ENCODE data around the gene PRKCSH.
"Not testable (repeated sequence)": the region's sequence is repeated elsewhere in the genome, so short reads cannot be mapped to it uniquely, and the experiment has no call there.

PRKCSH gene

DNA sequence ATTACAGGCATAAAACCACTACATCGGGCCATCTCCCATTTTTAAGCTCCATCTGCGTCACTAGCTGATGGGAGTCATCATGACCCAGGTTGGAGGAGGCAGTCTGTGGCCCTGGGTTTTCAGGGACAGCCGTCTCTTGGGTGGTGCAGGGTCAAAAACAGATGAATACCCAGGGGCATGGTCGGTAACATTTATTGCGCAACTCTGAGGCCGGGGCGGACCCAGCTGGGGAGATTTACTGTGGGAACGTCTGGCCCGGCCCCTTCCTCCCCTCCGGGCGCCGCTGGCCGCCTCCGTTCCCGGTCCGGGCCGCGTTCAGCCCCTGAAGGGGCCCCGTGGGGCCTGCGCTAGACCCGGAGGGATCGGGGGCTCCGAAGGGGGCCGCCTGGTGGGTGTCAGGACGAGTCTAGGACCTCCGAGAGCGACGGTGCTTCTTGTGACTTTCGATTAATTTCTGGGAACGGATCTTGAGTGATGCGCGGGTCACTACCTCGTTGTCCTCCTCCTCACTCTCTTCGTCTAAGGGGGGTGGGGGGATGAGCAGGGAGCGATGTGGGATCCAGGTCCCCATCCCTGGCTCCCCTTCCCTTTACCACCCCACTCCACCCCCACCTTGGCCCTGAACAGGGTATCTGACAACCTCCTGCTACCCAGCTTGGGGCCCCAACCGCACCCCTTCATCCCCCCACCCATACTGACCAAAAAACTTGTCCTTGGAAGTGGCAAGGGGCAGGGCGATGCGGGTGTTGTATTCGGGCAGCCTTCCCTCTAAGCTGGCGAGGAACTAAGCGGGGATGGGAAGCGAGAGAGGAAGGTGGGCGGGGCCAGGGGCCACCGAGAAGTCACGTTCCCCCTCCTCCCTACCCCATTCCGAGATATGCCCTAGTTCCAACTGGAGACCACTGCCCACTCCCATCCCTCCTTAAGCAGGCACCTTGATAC, 14.7 kb upstream of the PRKCSH start:
- DNase-seq, result peak in 1 of 2 experiments; percentile 18

DNA sequence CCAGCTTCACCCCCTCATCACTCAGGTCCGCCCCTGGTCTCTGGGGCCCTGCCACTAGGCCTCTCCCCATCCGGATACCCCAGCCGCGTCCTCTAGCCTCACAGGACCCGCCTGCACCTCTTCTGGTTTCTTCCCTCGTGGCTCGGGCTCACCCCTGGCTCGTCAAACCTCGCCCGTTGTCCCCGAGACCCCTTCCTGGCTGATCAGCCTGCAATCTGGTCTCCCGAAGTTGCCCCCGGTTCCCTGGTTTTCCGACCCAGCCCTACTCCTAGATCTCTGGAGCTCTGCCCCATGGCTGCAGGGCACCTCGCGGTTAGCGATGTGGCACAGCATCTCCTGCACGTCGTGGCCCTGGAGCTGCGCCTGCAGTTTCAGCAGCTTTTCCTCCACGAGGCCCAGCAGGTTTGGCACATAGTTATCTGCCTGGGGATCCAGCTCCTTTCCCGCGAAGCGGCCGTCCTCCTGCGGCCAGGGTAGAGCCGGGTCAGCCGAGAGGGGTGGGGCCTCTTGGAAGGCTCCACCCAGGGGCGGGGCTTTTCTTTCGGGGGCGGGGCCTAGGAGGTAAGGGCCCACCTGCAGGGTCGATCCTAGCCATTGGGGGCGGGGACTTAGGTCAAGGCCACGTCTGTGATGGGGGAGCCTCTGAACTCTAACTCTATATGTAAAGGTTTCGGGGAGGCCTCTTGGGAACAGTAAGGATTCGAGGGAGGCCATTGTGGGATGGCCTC, 13.9 kb upstream of the PRKCSH start:
- DNase-seq, result peak in 1 of 2 experiments; percentile 55

DNA sequence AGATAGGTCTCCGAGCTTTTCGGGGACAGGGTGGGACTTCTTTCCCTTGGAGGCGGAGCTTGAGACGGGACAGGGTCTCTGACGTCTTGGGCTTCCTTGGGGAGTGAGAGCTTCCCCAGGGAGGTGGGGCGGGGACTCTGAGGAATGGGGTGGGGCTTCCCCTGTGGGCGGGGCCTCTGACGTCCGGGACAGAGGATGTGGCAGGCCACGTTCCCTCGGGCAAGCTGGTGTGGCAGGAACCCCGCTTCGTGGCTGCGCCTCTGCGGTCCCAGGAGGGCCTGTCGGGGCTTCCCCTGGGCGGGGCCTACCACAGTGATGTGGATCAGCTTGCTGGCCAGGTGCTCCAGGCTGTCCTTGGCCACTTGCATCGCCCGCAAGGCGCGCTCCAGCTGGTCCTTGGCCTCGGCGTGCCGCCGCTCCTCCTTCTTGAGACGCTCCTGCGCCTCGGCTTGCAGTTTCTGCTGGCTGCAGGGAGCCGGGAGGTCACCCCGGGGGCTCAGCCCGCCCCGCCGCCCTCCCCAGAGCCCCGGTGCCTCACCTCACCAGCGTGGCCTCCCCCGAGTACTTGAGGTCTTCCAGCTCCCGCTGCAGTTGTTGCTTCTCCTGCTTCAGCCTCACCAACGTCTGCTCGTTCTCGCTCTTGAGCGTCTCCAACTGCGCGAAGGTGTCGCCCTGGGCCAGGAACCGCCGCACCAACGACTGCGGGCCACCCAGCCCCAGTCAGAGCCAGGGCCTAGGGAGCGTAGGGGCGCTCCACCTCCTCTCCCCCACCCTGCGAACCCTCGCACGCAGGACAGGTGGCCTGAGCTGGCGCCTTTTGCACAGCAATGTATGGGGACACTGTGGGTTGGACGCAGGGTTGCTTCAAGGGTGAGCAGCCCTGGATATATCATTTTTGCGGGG, 13.0 kb upstream of the PRKCSH start:
- peak in 1 of 2 experiments; percentile 48 for DNase-seq

DNA sequence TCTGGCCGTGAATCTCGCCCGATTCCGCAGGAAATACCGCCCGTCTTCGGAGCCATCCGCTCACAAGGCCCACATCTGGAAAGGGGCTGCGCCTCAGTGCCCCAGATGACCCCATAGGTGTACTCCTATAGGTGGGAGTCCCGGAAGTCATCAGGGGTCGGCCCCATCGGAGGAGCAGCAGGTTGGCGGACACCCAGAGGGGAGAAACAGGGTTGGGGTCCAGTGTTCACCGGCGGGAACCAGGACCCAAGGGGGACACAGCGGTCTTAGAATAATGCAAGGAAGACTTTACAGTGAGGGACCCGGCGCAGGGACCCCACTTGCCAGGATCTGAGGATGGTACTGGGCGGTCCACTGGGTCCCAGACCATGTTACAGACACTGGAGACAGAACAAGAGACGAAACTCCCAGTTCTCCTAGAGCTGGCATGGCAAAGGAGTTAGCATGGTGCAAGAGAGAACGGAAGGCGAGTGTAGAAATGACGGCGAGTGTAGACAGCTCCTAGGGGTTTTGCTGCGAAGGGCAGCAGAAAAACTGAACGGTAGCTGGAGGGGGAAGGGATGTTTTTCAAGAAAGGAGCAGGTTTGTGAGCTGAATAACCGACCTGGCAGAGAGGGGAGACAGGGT, 12.2 kb upstream of the PRKCSH start:
- no peak for DNase-seq

DNA sequence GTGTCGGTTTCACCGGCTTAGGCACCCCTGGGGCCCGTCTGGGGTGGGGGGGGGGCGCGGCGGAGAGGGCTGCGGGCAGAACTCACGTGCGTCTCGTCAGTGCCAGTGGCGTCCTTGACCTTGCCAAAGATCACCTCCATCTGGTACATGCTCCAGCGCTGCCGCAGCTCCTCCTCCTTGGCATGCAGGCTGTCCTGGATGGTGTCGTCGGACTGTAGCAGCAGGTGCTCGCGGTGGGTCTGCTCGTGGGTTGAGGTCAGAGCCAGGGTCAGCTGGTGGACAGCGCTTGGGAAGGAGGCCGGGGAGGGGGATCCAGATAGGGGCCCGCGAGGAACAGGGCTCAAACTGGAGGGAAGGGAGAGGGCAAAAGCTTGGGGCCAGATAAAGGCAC, 11.6 kb upstream of the PRKCSH start:
- no peak for DNase-seq

DNA sequence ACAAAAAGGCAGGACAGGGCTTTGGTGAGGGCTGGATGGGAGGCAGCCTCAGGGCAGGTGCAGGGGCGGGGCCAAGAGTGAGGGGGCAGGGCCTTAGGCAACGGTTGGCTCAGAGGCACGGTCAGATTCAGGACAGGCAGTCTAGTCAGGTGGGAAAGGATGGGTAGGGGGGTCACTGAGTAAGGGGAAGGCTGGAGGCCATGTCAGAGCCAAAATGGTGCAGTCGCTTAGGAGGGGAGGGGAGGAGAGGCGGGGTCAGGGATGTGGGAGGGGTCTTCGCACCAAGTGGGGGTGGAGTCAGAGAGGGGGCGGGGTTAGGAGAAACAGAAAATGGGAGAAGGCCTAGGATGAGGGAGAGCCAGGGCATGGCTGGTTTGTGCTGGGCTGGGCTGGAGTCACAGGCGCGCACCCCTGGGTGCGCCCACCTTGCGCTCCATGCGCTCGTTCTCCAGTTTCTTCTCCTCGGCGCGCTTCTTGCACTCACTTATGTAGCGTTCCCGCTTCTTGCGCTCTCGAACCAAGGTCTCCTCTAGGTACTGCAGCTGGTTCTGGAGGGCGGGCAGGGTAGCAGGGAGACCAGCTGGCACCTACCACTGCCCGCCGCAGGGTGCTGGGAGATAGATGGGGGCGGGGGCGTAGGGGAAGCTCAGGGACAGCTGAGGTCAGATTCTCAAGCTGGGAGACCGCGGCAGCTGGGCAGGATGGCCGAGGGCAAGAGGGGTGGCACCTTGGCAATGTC, 9.5 kb upstream of the PRKCSH start:
- DNase-seq, result no peak

DNA sequence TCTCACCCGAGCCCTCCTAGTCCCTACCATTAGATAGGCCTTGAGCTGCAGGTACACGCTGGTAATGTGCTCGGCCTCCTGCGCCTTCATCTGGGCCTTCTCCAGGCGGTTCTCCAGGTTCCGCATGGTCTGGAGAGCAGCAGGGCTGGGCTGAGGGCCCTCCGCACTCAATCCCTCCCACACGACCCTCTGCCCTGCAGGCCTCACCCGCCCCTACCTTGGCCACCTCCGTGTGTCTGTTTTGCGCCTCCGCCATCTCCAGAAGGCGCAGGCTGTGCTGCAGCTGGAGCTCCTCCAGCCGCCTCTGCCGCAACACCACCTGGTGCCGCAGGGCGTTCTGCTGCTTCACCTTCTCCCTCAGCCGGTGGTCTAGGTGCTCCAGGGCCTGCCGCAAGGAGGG, 8.8 kb upstream of the PRKCSH start:
- DNase-seq, result no peak

DNA sequence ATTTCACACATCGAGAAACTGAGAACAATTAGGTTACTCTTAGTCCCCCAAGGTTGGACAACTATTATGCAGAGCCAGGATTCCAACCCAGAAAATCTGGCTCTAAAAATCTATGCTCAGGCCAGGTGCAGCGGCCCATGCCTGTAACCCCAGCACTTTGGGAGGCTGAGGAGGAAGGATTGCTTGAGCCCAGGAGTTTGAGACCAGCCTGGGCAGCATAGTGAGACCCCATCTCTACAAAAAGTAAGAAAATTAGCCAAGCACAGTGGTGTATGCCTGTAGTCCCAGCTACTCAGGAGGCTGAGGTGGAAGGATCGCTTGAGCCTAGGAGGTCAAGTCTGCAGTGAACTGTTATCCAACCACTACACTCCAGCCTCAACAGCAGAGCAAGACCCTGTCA, 1.9 kb upstream of the PRKCSH start:
- DNase-seq, result not testable (repeated sequence)

DNA sequence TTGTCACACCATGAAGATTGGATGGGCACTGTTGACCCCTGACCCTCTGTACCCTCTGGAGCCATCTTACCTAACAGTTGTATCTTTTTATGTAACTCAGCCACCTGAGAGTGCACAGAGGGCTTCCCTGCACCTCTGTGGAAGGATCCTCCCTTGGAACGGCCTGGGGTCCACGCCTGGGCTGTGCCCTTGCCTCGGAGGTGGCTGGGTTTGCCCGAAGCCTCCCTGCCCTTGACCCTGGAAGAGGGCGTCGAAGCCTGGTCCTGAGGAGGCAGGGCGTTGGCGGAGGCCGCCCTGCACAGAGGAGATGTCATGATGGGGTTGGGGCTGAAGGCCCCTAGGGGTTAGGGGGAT, 755 bp upstream of the PRKCSH start:
- no peak for DNase-seq

DNA sequence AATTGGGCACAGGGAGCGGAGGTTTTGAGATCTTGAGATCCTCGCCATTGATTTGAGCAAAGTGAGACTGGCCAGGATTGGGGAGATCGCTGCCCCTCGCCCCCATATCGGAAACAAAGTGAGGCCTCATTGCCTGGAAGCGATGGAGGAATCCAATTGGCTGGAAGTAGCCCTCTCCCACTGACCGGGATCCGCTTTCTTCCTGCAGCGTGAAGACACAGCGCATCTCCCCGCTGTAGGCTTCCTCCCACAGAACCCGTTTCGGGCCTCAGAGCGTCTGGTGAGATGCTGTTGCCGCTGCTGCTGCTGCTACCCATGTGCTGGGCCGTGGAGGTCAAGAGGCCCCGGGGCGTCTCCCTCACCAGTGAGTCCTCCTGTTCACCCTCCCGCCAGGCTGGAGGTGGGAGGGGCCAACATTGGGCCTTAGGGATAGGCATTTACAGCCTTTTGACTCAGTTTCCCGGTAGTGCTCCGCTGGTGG, 438 bp downstream of the PRKCSH start:
- DNase-seq, result no peak

DNA sequence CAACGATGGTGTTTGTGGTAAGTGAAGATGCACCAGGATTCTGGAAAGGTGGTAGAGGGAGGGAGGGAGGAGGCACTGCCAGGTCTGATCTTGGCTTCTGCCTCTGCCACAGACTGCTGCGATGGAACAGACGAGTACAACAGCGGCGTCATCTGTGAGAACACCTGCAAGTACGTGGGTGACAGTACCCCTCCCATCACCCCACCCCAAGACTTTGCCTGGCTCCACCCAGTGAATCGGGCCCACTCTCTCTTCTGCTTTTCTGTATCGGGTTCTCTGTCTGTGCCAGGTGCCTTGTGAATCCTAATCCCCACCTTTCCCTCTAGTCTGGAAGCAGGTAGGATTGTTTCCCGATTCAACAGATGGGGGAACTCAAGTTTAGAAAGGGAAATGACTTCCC, 2.5 kb downstream of the PRKCSH start:
- DNase-seq, result no peak

DNA sequence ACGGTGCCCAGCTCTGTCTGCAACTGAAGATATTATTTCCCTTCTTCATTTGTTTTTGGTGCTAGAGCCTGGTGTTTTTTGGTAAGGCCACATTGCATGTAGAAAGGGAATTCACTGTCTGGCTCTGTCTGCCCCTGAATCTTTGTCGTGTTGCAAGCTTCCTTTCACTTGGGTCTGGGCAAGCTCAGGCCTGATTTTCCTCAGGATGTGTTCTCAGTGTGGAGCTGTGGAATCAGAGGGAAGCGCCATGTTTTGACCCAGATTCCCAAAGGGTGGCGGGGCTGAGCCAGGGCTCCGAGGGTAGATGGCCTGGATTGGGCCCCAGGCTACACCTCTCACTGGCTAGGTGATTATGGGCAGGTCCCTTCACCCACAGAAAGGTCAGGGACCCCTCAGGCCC, 8.6 kb downstream of the PRKCSH start:
- DNase-seq, result no peak

DNA sequence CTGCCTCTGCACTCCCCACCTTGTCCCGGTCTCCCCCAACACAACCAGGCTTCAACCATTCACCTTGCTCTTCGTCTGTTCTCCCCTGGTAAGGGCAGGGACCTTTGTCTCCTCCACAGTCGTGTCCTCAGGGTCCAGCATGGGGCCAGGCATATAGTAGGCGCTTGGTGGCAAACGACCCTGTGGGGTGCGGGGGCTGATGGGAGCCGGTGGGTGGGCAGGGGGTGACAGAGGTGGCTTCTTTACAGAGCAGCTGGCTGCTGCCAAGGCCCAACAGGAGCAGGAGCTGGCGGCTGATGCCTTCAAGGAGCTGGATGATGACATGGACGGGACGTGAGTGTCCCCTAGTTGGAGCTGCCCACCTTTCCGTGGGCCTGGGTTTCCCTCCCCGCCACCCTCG, 9.7 kb downstream of the PRKCSH start:
- DNase-seq, result no peak

DNA sequence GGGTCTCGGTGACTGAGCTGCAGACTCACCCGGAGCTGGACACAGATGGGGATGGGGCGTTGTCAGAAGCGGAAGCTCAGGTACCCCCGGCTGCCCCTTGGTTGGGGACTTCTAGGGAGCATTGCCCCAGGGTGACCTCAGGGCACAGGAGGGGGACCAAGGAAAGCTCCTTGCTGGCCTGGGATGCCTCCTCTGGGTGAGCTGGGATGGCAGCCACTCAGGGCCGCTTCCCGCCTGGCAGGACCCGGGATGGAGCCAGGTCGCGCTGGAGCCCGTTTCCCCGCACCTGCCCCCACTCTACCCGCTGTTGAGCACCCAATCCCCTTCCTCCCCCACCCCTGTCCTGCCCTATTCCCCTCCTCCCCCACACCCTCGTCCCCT, 10.8 kb downstream of the PRKCSH start:
- DNase-seq, result no peak

DNA sequence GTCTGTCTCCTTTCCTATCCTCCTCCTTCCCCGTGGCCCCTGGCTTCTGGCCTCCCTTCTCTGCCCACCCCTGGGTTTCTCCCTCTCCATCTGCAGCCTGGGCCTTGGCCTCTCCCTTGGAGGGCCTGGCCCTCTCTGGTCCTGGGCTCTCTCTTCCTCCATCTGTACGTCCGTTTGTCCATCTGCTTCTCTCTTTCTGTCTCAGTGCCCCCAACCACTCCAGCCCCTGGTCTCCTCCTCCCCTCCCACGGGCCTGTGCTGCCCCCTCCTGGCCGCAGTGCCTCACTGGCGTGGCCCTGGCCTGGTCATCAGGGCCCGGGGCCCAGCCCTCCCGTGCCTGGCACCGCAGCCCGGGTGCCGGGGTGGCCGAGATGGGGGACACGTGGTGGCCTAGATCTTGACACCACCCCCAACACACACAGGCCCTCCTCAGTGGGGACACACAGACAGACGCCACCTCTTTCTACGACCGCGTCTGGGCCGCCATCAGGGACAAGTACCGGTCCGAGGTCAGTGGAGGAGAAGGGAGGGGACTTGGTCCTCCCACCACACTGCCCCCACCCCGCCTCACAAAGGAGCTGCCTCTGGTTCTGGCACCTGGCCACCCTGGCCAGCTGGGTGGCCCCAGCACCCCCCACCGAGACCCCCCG, 11.3 kb downstream of the PRKCSH start:
- peak in 1 of 2 experiments; percentile 54 for DNase-seq

DNA sequence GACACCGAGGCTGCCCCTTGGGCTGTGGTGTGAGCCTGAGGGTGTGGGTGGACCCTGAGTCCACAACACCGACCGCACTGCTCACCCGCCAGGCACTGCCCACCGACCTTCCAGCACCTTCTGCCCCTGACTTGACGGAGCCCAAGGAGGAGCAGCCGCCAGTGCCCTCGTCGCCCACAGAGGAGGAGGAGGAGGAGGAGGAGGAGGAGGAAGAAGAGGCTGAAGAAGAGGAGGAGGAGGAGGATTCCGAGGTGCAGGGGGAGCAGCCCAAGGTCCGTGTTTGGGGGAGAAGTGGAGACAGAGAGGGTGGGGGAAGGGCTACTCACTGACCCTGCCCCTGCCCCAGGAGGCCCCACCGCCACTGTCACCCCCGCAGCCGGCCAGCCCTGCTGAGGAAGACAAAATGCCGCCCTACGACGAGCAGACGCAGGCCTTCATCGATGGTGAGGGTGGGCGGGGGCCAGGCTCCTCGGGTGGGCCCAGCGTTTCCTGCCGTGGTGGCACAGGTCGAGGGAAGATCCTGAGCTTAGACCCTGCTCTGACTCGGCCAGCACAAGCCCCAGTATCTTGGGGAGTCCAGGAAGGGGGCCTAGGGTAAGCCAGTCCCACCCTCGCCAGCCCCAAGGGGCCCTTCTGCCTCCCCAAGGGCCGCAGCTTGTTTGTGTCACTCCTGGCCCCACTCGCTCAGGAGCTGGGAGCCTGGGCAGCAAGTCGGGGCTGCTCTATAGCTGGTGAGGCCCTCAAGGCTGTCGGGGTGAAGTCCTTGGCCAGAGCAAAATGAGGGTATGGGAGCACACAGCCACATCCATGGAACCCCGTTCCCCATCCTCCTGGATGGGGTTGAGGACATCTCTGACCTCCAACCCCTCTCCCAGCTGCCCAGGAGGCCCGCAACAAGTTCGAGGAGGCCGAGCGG, 12.2 kb downstream of the PRKCSH start:
- no peak for DNase-seq

DNA sequence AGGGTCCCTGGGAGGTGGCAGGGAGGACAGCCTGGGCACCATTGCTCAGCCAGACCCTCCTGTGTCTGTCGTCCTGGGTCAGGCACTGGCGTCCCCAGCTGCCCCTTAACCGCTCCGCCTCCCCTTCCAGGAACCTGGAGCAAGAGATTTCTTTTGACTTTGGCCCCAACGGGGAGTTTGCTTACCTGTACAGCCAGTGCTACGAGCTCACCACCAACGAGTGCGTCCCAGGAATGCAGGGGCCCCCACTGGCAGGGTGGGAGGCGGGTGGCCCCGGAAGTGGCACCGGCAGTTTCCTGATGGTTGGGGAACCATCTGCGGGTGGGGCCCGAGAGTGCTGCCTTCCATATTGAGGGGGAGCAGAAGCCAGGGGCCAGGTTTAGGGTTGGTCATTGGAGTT, 13.0 kb downstream of the PRKCSH start:
- no peak for DNase-seq

DNA sequence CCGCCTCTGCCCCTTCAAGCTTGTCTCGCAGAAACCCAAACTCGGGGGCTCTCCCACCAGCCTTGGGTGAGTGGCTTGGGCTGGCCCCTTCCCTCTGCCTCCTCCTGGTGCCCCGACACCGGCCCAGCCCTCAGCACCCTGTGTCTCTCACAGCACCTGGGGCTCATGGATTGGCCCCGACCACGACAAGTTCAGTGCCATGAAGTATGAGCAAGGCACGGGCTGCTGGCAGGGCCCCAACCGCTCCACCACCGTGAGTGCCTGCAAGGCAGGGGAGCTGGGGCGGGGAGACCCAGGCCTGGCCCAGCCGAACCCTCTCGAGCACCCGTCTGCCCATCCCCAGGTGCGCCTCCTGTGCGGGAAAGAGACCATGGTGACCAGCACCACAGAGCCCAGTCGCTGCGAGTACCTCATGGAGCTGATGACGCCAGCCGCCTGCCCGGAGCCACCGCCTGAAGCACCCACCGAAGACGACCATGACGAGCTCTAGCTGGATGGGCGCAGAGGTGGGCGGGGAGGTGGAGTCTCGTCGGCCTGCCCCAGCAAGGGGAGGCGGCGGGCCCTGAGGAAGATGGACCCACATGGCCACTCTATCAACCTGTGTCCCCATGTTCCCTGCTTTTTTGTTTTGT, 13.6 kb downstream of the PRKCSH start:
- no peak for DNase-seq

DNA sequence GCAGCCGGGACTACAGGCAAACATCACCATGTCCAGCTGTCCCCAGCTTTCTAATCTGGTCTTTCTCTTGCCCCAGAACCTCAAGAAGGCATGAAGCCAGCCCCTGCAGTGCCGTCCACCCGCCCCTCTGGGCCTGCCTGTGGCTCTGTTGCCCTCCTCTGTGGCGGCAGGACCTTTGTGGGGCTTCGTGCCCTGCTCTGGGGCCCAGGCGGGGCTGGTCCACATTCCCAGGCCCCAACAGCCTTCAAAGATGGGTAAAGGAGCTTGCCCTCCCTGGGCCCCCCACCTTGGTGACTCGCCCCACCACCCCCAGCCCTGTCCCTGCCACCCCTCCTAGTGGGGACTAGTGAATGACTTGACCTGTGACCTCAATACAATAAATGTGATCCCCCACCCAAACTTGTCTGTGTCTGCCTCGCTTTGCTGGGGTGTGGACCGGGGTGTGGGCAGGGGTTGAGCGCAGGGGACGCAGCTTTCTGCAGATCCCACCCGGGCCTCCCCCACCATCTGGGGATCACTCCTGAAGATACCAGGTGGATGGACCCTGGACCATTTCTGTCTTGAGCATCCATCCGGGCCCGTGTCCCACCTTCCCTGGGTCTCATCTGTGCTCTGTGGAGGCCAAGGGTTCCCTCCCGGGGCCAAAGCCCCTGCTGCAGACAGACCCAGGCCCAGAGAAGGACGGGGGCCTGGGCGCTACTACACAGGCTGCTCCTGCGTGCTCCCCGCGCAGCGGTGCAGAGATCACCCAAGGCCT, 15.3 kb downstream of the PRKCSH start:
- no peak for DNase-seq
